AG09309 (cell line): Measurements from ENCODE around the gene NHS.

ENCODE experiments used
- DNase-seq: peaks from one replicate; pipeline ENCODE4 v3.0.0-alpha.2; 2010; ENCODE audit warnings: low read depth
- H3K4me3 ChIP-seq: 2 replicates; pipeline ENCODE4 v1.5.1; 2011; ENCODE audit warnings: mild to moderate bottlenecking, low read depth, low read length, moderate library complexity; ENCODE audit not compliant: control insufficient read depth
- TF ChIP-seq, protein P1 (sequence below): IDR thresholded peaks from 2 replicates; pipeline ENCODE4 v1.5.1; 2011; ENCODE audit warnings: mild to moderate bottlenecking, low read depth, low read length, inconsistent platforms; ENCODE audit not compliant: insufficient read depth, control insufficient read depth; ENCODE audit errors: missing control alignments

Gene NHS

DNA sequence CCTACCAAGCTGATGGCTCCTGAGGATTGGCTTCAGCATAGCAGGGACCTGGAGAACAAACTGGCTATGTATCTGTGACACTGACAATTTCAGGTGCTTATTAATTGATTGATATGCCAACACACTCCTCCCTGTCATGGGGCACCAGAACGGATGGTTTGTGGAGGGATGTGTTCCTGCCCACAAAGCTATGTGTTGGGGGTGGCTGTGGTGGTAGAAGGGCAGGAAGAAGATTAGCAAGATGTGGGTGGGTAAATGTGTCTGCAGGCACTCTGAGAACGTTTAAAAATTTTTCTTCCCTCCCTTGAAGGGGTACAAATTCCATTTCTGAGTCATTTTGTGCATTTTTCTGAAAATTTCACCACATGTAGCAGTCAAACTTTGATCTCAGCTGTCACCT, 307.3 kb downstream of the NHS start:
- DNase-seq = no peak
- TF ChIP-seq, protein P1, sequence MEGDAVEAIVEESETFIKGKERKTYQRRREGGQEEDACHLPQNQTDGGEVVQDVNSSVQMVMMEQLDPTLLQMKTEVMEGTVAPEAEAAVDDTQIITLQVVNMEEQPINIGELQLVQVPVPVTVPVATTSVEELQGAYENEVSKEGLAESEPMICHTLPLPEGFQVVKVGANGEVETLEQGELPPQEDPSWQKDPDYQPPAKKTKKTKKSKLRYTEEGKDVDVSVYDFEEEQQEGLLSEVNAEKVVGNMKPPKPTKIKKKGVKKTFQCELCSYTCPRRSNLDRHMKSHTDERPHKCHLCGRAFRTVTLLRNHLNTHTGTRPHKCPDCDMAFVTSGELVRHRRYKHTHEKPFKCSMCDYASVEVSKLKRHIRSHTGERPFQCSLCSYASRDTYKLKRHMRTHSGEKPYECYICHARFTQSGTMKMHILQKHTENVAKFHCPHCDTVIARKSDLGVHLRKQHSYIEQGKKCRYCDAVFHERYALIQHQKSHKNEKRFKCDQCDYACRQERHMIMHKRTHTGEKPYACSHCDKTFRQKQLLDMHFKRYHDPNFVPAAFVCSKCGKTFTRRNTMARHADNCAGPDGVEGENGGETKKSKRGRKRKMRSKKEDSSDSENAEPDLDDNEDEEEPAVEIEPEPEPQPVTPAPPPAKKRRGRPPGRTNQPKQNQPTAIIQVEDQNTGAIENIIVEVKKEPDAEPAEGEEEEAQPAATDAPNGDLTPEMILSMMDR = no peak
- H3K4me3 ChIP-seq = no peak overlapping the region

DNA sequence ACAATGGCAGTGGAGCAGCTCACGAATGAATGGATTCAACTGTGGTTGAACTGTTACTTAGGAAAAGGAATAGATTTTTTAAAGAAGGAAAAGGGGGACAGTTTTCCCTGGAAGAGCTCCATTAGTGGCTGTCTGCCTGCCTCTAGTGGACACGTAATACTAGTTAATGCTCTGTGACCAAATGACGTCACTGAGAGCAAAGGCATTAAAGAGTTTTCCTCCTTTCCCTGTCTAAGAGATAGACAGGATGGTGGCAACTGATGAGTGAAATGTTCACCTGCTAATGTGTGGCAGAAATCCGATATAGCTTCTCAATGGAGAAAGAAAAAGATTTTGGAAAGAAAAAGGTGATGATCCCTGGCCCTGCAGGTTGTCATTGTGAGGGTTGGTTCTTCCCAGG, 310.0 kb downstream of the NHS start:
- H3K4me3 ChIP-seq = no peak overlapping the region
- TF ChIP-seq, protein P1 = no peak
- DNase-seq = no peak

DNA sequence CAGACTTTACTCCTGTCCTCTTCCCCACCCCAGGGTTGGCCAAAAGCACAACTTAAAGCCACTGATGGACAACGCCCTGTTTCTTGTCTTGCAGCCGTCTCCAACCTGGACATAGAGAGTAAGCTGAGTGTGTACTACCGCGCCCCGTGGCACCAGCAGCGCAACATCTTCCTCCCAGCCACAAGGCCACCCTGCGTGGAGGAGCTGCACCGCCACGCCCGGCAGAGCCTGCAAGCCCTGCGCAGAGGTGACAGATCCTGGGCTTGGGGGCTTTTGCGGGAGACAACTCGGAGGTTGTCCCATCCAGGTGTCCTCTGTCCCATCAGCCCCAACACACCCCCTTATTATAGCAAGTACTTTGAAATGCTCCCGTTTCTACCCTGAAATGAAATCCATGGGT, 312.6 kb downstream of the NHS start:
- DNase-seq = no peak
- no peak overlapping the region for H3K4me3 ChIP-seq
- TF ChIP-seq, protein P1 = no peak

DNA sequence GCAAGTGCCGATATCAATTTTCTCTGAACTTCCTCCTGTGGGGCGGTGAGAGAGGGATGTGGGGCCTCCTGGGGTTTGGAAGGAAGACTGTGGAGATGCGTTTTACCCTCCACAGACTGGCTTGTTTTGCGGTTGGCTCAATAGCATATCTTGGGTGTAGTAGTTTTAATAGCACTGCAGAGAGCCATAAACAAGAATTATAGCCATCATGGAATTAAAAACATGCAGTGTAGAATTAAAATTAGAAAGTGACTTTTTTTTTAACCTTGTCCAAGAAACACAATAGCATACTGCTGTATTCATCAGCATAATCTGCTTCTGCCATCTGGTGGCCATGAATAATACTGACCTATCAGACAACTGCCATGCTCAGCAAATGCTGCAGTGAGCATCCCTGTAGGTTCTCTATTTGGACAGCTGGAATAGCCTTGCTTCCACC, 315.0 kb downstream of the NHS start:
- peak; percentile 70 for DNase-seq
- H3K4me3 ChIP-seq = no peak overlapping the region
- TF ChIP-seq, protein P1 = peak; percentile 68

DNA sequence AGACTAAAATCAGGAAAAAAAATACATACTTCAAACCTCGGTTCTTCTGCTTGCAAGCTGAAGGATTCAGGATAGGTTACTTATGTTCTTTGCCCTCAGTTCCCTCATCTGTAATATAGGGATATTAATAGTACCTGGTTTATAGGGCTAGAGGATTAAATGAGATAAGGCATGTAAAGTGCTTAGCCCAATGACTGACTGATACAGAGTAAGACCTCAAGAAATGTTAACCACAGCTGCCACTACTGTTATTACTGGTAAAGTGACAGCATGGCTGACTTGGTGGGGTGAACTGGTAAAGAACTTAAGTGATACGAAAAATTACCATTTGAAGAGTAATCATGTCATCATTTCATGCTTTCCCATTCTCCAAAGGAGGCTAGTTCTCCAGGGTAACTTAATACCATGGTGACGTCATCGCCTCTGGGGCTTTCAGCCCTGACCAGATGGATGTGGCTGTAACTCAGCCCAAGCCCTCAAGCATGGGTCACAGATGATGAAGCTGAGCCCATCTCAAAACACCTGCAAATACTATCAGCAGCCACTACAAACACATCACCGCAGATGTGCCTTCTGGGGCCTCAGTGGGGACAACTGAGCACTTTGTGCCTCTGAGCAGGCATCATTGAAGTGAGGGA, 317.8 kb downstream of the NHS start:
- no peak for DNase-seq
- H3K4me3 ChIP-seq = no peak overlapping the region
- TF ChIP-seq, protein P1 = no peak

DNA sequence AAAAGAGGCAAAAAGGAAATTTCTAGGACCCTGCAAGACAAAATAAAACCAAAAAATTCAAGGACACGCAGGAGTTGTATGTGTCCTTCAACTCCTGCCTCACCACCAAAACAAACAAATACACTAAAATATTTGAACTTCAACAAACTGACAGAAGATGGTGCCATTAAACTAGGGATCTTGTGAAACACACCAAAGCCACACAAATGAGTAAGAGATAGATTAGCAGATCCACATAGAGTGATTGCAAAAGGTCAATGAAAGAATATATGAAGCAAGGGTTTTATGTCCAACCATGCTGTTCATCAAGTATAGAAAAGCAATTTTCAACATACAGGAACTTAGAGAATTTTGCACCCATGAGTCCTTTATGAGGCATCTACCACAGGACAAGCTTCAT, 322.2 kb downstream of the NHS start:
- TF ChIP-seq, protein P1 = peak; percentile 10
- H3K4me3 ChIP-seq = no peak overlapping the region
- DNase-seq = no peak
